Measurements from ENCODE around the gene PNLIPRP3.

PNLIPRP3 gene

DNA sequence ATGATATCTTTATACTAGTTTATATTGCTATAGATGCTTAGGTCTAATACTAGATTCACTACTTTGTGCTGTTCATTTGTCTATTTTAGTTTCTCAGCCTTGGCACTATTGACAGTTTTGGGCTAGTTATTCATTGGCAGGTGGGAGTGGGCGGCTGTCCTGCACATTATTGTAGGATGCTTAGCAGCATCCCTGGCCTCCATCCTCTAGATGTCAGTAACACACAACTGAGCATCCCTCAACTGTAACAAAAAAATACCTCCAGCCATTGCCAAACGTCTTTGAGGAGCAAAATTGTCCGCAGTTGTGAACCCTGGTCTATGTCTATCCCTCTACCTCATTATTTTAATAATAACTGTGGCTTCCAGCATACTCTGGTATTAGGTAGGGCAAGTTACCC is 83.7 kb downstream of the PNLIPRP3 start:
- no peak for DNase-seq

DNA sequence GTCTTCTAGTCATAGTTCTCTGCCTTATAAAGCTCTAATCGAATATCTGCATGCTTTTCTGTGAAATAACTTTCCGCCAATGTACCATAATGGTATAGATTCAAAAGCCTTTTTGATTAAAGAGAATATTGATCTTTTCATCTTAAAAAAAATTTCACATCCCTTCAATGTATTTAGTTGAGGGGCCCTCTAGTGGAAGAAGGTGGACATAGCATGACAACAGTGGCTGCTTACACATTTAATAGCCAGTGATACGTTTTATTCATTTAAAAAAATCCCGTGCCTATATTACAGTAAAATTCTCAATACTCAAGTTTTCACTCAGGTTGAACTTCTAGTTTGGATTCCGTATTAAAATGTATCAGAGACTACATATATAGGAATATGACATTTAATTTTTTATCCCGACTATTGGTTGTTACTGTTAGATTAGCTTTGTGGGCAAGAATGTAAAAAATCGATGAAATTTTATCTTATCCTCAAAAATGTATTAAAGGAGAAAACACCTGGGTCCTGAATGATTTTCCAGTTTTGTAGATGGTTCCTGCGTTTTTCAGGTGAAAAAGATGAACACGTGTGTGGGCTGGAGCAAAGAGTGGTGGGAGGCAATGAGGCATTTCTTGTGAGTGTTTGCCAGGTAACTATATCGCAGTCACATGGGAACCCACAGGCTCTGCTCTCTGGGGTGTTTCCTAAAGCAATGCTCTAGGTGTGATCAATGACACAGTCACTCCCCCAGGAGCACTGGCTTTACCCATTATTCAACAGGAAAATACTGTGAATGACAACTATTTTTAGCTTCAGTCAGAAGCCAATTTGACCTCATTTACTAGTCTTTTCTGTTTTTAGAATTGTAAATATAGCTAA is 94.0 kb downstream of the PNLIPRP3 start:
- no peak for DNase-seq

DNA sequence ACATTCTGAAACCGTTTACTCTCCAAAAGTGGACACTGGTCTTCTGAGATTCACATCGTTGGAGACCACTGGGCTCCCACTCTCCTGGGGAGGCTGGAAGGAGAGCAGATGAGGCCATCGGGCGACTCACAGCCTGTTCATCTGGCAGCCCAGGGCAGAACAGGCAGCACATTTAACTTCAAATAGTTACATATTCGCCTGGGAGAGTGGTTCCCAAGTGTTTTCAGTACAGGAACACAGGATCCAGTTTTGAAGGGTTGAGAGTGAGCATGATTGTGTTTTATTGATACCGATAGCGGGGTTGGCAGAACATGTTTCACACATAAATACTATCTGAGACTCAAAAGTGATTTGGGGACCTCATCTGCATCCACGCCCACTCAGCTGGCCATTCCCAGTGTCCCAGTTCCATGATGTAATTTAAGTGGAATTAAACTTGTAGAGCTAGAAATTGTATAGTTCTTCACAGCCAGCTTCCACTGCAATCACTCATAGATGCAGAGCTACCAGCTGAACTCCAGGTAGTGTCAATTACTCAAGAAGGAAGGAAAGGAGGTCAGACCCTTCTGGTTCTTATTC is 95.2 kb downstream of the PNLIPRP3 start:
- no peak for DNase-seq

GRCh38 chr10:116524736-116525135 is 97.1 kb downstream of the PNLIPRP3 start:
- no peak for DNase-seq

- no peak for DNase-seq
Measured at GRCh38 chr10:116526219-116526618, 98.6 kb downstream of the PNLIPRP3 start.
